HG03175 (cell line): ENCODE results near the gene SMOC2.

Source experiments
- ATAC-seq: cut with Tn5 transposase; IDR thresholded peaks from one replicate; pipeline ENCODE4 v1.9.1; 2021; ENCODE audit warnings: mild to moderate bottlenecking, moderate library complexity; ENCODE audit not compliant: unreplicated experiment

Gene SMOC2

GRCh38 chr6:168641446-168641845 lies 200.5 kb downstream of the SMOC2 start:
- no peak for ATAC-seq

- no peak for ATAC-seq
These were observed 202.4 kb downstream of the SMOC2 start for GRCh38 chr6:168643401-168643800.

- ATAC-seq = no peak
These were observed 204.3 kb downstream of the SMOC2 start for GRCh38 chr6:168645326-168645725.

GRCh38 chr6:168647271-168647670 lies 206.3 kb downstream of the SMOC2 start:
- no peak for ATAC-seq

GRCh38 chr6:168648240-168649125 lies 207.5 kb downstream of the SMOC2 start:
- no peak for ATAC-seq

- no peak for ATAC-seq
These were observed 208.2 kb downstream of the SMOC2 start for GRCh38 chr6:168649209-168649608.

- no peak for ATAC-seq
These were observed 209.7 kb downstream of the SMOC2 start for GRCh38 chr6:168650671-168651111.

GRCh38 chr6:168655462-168656152 lies 214.6 kb downstream of the SMOC2 start:
- no peak for ATAC-seq

- no peak for ATAC-seq
These were observed 217.1 kb downstream of the SMOC2 start for GRCh38 chr6:168658059-168658458.

- ATAC-seq = no peak
These were observed 219.5 kb downstream of the SMOC2 start for GRCh38 chr6:168660400-168660945.

GRCh38 chr6:168662301-168662936 lies 221.4 kb downstream of the SMOC2 start:
- no peak for ATAC-seq

- ATAC-seq = no peak
These were observed 222.1 kb downstream of the SMOC2 start for GRCh38 chr6:168663041-168663440.

GRCh38 chr6:168664956-168665355 lies 224.0 kb downstream of the SMOC2 start:
- ATAC-seq = no peak

- ATAC-seq = no peak
These were observed 225.2 kb downstream of the SMOC2 start for GRCh38 chr6:168666170-168666569.

GRCh38 chr6:168666699-168667427 lies 225.9 kb downstream of the SMOC2 start:
- ATAC-seq = no peak

- no peak for ATAC-seq
These were observed 226.4 kb downstream of the SMOC2 start for GRCh38 chr6:168667428-168667805.

GRCh38 chr6:168670401-168670985 lies 229.5 kb downstream of the SMOC2 start:
- no peak for ATAC-seq

GRCh38 chr6:168671028-168671862 lies 230.3 kb downstream of the SMOC2 start:
- no peak for ATAC-seq

GRCh38 chr6:168671863-168672546 lies 231.0 kb downstream of the SMOC2 start:
- no peak for ATAC-seq
